Activated CD4-positive, alpha-beta T cell treated with anti-CD3 and anti-CD28 coated beads, Interleukin-2, amount 10 ng/mL, durations not matched to agents 24 days and 14 days (primary cell): ENCODE results near the gene LMF1. TPM values are rescaled to one million over a fixed set of nuclear protein-coding genes. Genes with fewer than 3 reads are reported as not detected.

Experiments
- DNase-seq: peaks from one replicate; pipeline ENCODE4 v3.0.0; 2022
- H3K27ac Mint-ChIP-seq: one replicate; pipeline ENCODE4 v1.8.0; 2022; ENCODE audit warnings: mild to moderate bottlenecking, mixed read lengths
- H3K27me3 Mint-ChIP-seq: one replicate; pipeline ENCODE4 v1.8.0; 2022; ENCODE audit warnings: mixed read lengths
- H3K36me3 Mint-ChIP-seq: one replicate; pipeline ENCODE4 v1.8.0; 2022; ENCODE audit warnings: low read depth, mild to moderate bottlenecking, mixed read lengths
- H3K4me1 Mint-ChIP-seq: one replicate; pipeline ENCODE4 v1.8.0; 2021; ENCODE audit warnings: mixed read lengths
- H3K4me3 Mint-ChIP-seq: one replicate; pipeline ENCODE4 v1.8.0; 2022; ENCODE audit warnings: mild to moderate bottlenecking, moderate library complexity, mixed read lengths
- H3K9me3 Mint-ChIP-seq: one replicate; pipeline ENCODE4 v1.8.0; 2021; ENCODE audit warnings: mixed read lengths
- intact Hi-C: fragments of 100-400 bp; cut with micrococcal nuclease; formaldehyde crosslinking; loops from one replicate; pipeline ENCODE4 v1.15.1; 2023
- total RNA-seq: library from RNA; stranded (reverse); gene quantifications from 2 replicates; pipeline ENCODE4 v1.2.3, GENCODE V29; 2022

Gene LMF1
- total RNA-seq, 1 donor from 2014 or later, result 11.9 TPM

- no peaks in the 10 kb centered on the region for H3K4me1 Mint-ChIP-seq
- H3K9me3 Mint-ChIP-seq, result no peaks in the 10 kb centered on the region
- no peak overlapping the region for H3K4me3 Mint-ChIP-seq
- no peaks in the 10 kb centered on the region for H3K27me3 Mint-ChIP-seq
- intact Hi-C loops, result no loop called here
- H3K36me3 Mint-ChIP-seq, result no peaks in the 10 kb centered on the region
- no peak for DNase-seq
- no peak overlapping the region for H3K27ac Mint-ChIP-seq
These were observed 89.3 kb downstream of the LMF1 start for GRCh38 chr16:881219-882097.

GRCh38 chr16:880471-881171, 90.2 kb downstream of the LMF1 start:
- intact Hi-C loops, result no loop called here
- H3K4me3 Mint-ChIP-seq, result no peak overlapping the region
- no peaks in the 10 kb centered on the region for H3K36me3 Mint-ChIP-seq
- no peaks in the 10 kb centered on the region for H3K9me3 Mint-ChIP-seq
- H3K27ac Mint-ChIP-seq, result no peak overlapping the region
- DNase-seq, result no peak
- H3K27me3 Mint-ChIP-seq, result no peaks in the 10 kb centered on the region
- H3K4me1 Mint-ChIP-seq, result no peaks in the 10 kb centered on the region

- no peak for DNase-seq
- Mint-ChIP-seq H3K27me3 (no peaks in the 10 kb centered on the region), H3K9me3 (no peaks in the 10 kb centered on the region), H3K36me3 (no peaks in the 10 kb centered on the region), H3K4me3 (no peak overlapping the region), H3K27ac (no peak overlapping the region), H3K4me1 (no peaks in the 10 kb centered on the region)
- intact Hi-C loops, result no loop called here
These were observed 90.8 kb downstream of the LMF1 start for GRCh38 chr16:879986-880385.

- Mint-ChIP-seq H3K27ac (no peak overlapping the region), H3K27me3 (no peaks in the 10 kb centered on the region), H3K36me3 (no peaks in the 10 kb centered on the region), H3K4me1 (no peaks in the 10 kb centered on the region), H3K9me3 (no peaks in the 10 kb centered on the region), H3K4me3 (no peak overlapping the region)
- DNase-seq, result no peak
- intact Hi-C loops, result no loop called here
These were observed 91.3 kb downstream of the LMF1 start for GRCh38 chr16:879461-879861.

- H3K4me3 Mint-ChIP-seq, result no peak overlapping the region
- H3K4me1 Mint-ChIP-seq, result no peaks in the 10 kb centered on the region
- intact Hi-C loops, result no loop called here
- no peak overlapping the region for H3K27ac Mint-ChIP-seq
- H3K36me3 Mint-ChIP-seq, result no peaks in the 10 kb centered on the region
- DNase-seq, result no peak
- no peaks in the 10 kb centered on the region for H3K27me3 Mint-ChIP-seq
- no peaks in the 10 kb centered on the region for H3K9me3 Mint-ChIP-seq
These were observed 91.9 kb downstream of the LMF1 start for GRCh38 chr16:878886-879285.

- H3K36me3 Mint-ChIP-seq, result no peaks in the 10 kb centered on the region
- H3K4me3 Mint-ChIP-seq, result no peak overlapping the region
- intact Hi-C loops, result no loop called here
- H3K27ac Mint-ChIP-seq, result no peak overlapping the region
- no peaks in the 10 kb centered on the region for H3K4me1 Mint-ChIP-seq
- no peaks in the 10 kb centered on the region for H3K27me3 Mint-ChIP-seq
- DNase-seq, result no peak
- no peaks in the 10 kb centered on the region for H3K9me3 Mint-ChIP-seq
These were observed 92.6 kb downstream of the LMF1 start for GRCh38 chr16:878072-878784.

- H3K36me3 Mint-ChIP-seq, result no peaks in the 10 kb centered on the region
These were observed 93.3 kb downstream of the LMF1 start for GRCh38 chr16:877242-878071.

GRCh38 chr16:876523-877241, 94.1 kb downstream of the LMF1 start:
- intact Hi-C loops, result no loop called here
- Mint-ChIP-seq H3K36me3 (no peaks in the 10 kb centered on the region), H3K4me3 (no peak overlapping the region), H3K9me3 (no peaks in the 10 kb centered on the region), H3K4me1 (no peaks in the 10 kb centered on the region), H3K27me3 (no peaks in the 10 kb centered on the region), H3K27ac (no peak overlapping the region)
- no peak for DNase-seq

More at GRCh38 chr16:877242-878071, 93.3 kb downstream of the LMF1 start:
- intact Hi-C loops, result no loop called here
- Mint-ChIP-seq H3K4me1 (no peaks in the 10 kb centered on the region), H3K27ac (no peak overlapping the region), H3K4me3 (no peak overlapping the region), H3K27me3 (no peaks in the 10 kb centered on the region), H3K9me3 (no peaks in the 10 kb centered on the region)
- no peak for DNase-seq

- no peak overlapping the region for H3K4me3 Mint-ChIP-seq
- no peaks in the 10 kb centered on the region for H3K36me3 Mint-ChIP-seq
- DNase-seq, result no peak
- intact Hi-C loops, result no loop called here
- H3K4me1 Mint-ChIP-seq, result no peaks in the 10 kb centered on the region
- no peaks in the 10 kb centered on the region for H3K9me3 Mint-ChIP-seq
- H3K27me3 Mint-ChIP-seq, result no peaks in the 10 kb centered on the region
- no peak overlapping the region for H3K27ac Mint-ChIP-seq
These were observed 94.8 kb downstream of the LMF1 start for GRCh38 chr16:876041-876335.

- no peak overlapping the region for H3K27ac Mint-ChIP-seq
- no peaks in the 10 kb centered on the region for H3K27me3 Mint-ChIP-seq
- H3K4me3 Mint-ChIP-seq, result no peak overlapping the region
- H3K36me3 Mint-ChIP-seq, result no peaks in the 10 kb centered on the region
- DNase-seq, result no peak
- no peaks in the 10 kb centered on the region for H3K9me3 Mint-ChIP-seq
- H3K4me1 Mint-ChIP-seq, result no peaks in the 10 kb centered on the region
- intact Hi-C loops, result no loop called here
These were observed 95.4 kb downstream of the LMF1 start for GRCh38 chr16:875182-876040.

- no peaks in the 10 kb centered on the region for H3K27me3 Mint-ChIP-seq
- no peaks in the 10 kb centered on the region for H3K4me1 Mint-ChIP-seq
- H3K36me3 Mint-ChIP-seq, result no peaks in the 10 kb centered on the region
- H3K9me3 Mint-ChIP-seq, result no peaks in the 10 kb centered on the region
- no peak for DNase-seq
- no peak overlapping the region for H3K27ac Mint-ChIP-seq
- H3K4me3 Mint-ChIP-seq, result no peak overlapping the region
- intact Hi-C loops, result no loop called here
These were observed 96.2 kb downstream of the LMF1 start for GRCh38 chr16:874366-875181.

- intact Hi-C loops, result no loop called here
- no peak overlapping the region for H3K4me3 Mint-ChIP-seq
- DNase-seq, result no peak
- no peaks in the 10 kb centered on the region for H3K9me3 Mint-ChIP-seq
- H3K36me3 Mint-ChIP-seq, result no peaks in the 10 kb centered on the region
- no peak overlapping the region for H3K27ac Mint-ChIP-seq
- no peaks in the 10 kb centered on the region for H3K4me1 Mint-ChIP-seq
- no peaks in the 10 kb centered on the region for H3K27me3 Mint-ChIP-seq
These were observed 96.9 kb downstream of the LMF1 start for GRCh38 chr16:873889-874288.
